Activated CD4-positive, alpha-beta T cell treated with anti-CD3 and anti-CD28 coated beads, Interleukin-2, amount 10 ng/mL, durations not matched to agents 7 days and 5 days (primary cell): Measurements from ENCODE around the gene DRAP1. TPM values are rescaled to one million over a fixed set of nuclear protein-coding genes. Genes with fewer than 3 reads are reported as not detected.
A peak's percentile ranks its signal among the peaks of the same experiment; 100 is the strongest.

Experiments used
- CTCF ChIA-PET: fragments of 350-600 bp; sonication (Branson Sonifier 250); formaldehyde crosslinking; loops from one replicate; lab custom pipeline; 2021; ENCODE audit warnings: antibody characterized with exemption; lab: Charles Lee
- POLR2A ChIA-PET: fragments of 350-600 bp; sonication (Branson Sonifier 250); formaldehyde crosslinking; loops from one replicate; lab custom pipeline; 2021; ENCODE audit warnings: antibody characterized with exemption; lab: Charles Lee
- DNase-seq: peaks from one replicate; pipeline ENCODE4 v3.0.0-alpha.2; 2020
- H3K27ac Mint-ChIP-seq: one replicate; pipeline ENCODE4 v1.8.0; 2021; ENCODE audit warnings: mild to moderate bottlenecking, moderate library complexity, mixed read lengths
- H3K27me3 Mint-ChIP-seq: one replicate; pipeline ENCODE4 v1.8.0; 2021; ENCODE audit warnings: mixed read lengths
- H3K36me3 Mint-ChIP-seq: one replicate; pipeline ENCODE4 v1.8.0; 2021; ENCODE audit warnings: low read depth, mixed read lengths
- H3K4me1 Mint-ChIP-seq: one replicate; pipeline ENCODE4 v1.8.0; 2021; ENCODE audit warnings: mixed read lengths
- H3K4me3 Mint-ChIP-seq: one replicate; pipeline ENCODE4 v1.8.0; 2021; ENCODE audit warnings: mild to moderate bottlenecking, moderate library complexity, mixed read lengths
- H3K9me3 Mint-ChIP-seq: one replicate; pipeline ENCODE4 v1.8.0; 2021; ENCODE audit warnings: mixed read lengths
- total RNA-seq, 2 experiments: library from RNA; stranded (reverse); gene quantifications; one replicate each; pipeline ENCODE4 v1.2.3, GENCODE V29; 2021

Gene DRAP1
- total RNA-seq, 2 experiments from 2014 or later = 190 to 218 TPM

DNA sequence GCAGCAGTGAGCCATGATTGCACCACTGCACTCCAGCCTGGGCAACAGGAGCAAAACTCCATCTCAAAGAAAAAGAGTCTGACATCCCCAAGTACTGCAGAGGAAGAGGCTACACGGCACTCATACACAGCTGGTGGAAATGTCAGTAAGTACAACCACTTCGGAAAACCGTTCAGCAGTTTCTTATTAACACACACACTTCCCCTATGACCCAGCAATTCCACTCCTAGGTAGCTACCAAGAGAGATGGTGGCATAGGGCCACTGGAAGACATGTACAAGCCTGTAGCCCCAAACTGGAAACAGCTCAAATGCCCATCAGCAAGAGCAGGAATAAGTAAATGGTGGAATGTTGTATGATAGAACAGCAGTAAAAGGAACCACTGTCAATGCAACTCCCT lies 3.3 kb downstream of the DRAP1 start:
- ChIA-PET CTCF (interaction anchor here (0.8 to 2.9 kb wide), 7 partner anchors 10 to 63 kb away, joined by 3 to 11 read pairs (median 5); partner anchors contain the start of genes CCDC85B and FIBP), POLR2A (no interaction called here)
- Mint-ChIP-seq H3K4me3 (peak overlapping the region; percentile 35), H3K4me1 (peaks cover 47% of the 10 kb centered on the region), H3K36me3 (peaks cover 32% of the 10 kb centered on the region), H3K9me3 (no peaks in the 10 kb centered on the region), H3K27ac (peak overlapping the region; percentile 62), H3K27me3 (no peaks in the 10 kb centered on the region)
- DNase-seq = no peak

- peak overlapping the region; percentile 19 for H3K27ac Mint-ChIP-seq
- H3K4me3 Mint-ChIP-seq = no peak overlapping the region
- peaks cover 58% of the 10 kb centered on the region for H3K4me1 Mint-ChIP-seq
- peaks cover 29% of the 10 kb centered on the region for H3K36me3 Mint-ChIP-seq
- CTCF ChIA-PET = interaction anchor here (1.7 kb wide), 1 partner anchor 37 kb away, joined by 3 read pairs; the partner anchor contains the start of gene FIBP
- H3K27me3 Mint-ChIP-seq = no peaks in the 10 kb centered on the region
- DNase-seq = no peak
- no peaks in the 10 kb centered on the region for H3K9me3 Mint-ChIP-seq
- POLR2A ChIA-PET = no interaction called here
Measured at GRCh38 chr11:65925397-65925796, 6.2 kb downstream of the DRAP1 start.

DNA sequence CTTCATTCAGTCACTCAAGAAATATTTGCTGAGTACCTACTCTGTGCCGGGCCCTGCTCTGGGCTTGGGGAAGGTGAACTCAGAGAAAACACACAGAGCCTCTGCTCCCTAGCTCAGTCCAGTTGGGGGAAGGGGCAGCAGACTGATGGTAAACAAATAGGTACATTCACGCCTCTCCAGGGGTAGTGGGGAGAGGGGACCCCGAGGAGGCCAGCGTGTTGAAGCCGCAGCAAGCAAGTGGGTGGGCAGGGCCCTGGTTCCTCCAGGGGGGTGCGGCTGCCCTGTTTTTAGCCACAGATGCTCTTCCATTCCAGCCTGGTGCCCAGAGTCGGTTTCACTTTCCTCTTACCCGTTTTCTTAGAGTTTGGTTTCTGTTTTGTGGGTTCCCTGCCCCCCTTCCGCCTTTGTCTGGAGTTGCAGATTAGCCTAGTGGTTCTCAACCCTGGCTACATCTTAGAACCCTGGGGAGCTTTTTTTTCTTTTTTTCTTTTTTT lies 8.7 kb downstream of the DRAP1 start:
- Mint-ChIP-seq H3K4me1 (peaks cover 63% of the 10 kb centered on the region), H3K27me3 (no peaks in the 10 kb centered on the region), H3K27ac (peak overlapping the region; percentile 99), H3K36me3 (peaks cover 16% of the 10 kb centered on the region), H3K4me3 (peak overlapping the region; percentile 55), H3K9me3 (no peaks in the 10 kb centered on the region)
- DNase-seq = peak; percentile 93
- ChIA-PET POLR2A (interaction anchor here (0.5 kb wide), 1 partner anchor 34 kb away, joined by 6 read pairs; no protein-coding TSS in a partner anchor), CTCF (interaction anchor here (0.6 to 11.6 kb wide), 7 partner anchors 12 to 78 kb away, joined by 3 to 64 read pairs (median 3); partner anchors contain the start of genes CCDC85B, FIBP and MUS81)

GRCh38 chr11:65928667-65929066 lies 9.4 kb downstream of the DRAP1 start:
- peaks cover 10% of the 10 kb centered on the region for H3K36me3 Mint-ChIP-seq
- H3K27me3 Mint-ChIP-seq = no peaks in the 10 kb centered on the region
- CTCF ChIA-PET = interaction anchor here (0.7 to 11.6 kb wide), 6 partner anchors 14 to 69 kb away, joined by 3 to 64 read pairs (median 3); partner anchors contain the start of genes CCDC85B, FIBP and MUS81
- no peaks in the 10 kb centered on the region for H3K9me3 Mint-ChIP-seq
- POLR2A ChIA-PET = no interaction called here
- H3K4me1 Mint-ChIP-seq = peaks cover 59% of the 10 kb centered on the region
- peak overlapping the region; percentile 99 for H3K27ac Mint-ChIP-seq
- no peak for DNase-seq
- H3K4me3 Mint-ChIP-seq = peak overlapping the region; percentile 55

DNA sequence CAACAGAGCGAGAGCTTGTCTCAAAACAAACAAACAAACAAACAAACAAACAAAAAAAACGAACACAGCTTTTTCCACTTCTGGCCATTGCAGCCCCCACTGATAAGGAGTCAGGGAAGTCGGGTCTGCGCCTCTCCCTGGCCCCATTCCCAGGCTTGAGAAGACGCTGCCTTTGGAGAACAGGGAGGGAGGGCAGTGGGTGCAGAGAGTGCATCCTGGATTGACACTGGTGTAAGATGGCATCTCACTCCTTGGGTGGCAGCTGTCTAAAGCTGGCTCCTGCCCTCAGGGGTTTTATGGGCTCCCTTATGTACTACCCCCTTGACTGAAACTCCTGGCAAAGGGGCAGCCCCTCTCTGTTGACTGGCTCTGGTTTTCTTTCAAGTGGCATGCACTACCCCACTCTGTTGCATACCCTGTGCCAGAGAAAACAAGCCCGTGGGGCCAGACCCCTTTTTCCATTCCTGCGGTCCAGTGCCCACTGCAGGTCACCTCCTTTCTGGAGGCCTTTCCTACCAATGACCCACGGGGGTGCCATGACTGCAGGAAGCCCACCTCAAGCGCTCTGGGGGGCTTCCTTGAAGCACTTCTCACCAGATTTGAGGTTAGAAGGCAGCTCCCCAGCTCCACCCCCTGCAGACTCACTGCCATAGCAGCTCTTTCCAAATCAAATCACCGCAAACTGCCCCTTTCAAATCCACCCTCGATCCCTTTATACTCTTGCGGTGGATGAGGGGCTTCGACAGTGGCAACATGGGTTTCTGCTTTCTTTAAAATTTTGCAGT lies 12.7 kb downstream of the DRAP1 start:
- peaks cover 52% of the 10 kb centered on the region for H3K4me1 Mint-ChIP-seq
- H3K9me3 Mint-ChIP-seq = no peaks in the 10 kb centered on the region
- no peak overlapping the region for H3K4me3 Mint-ChIP-seq
- H3K36me3 Mint-ChIP-seq = peaks cover 8% of the 10 kb centered on the region
- CTCF ChIA-PET = interaction anchor here (0.5 to 11.6 kb wide), 5 partner anchors 14 to 57 kb away, joined by 3 to 64 read pairs (median 3); partner anchors contain the start of genes CCDC85B and FIBP
- POLR2A ChIA-PET = no interaction called here
- no peaks in the 10 kb centered on the region for H3K27me3 Mint-ChIP-seq
- peak overlapping the region; percentile 80 for H3K27ac Mint-ChIP-seq
- DNase-seq = no peak

GRCh38 chr11:65932558-65932919 lies 13.3 kb downstream of the DRAP1 start:
- Mint-ChIP-seq H3K4me1 (peaks cover 46% of the 10 kb centered on the region), H3K36me3 (peaks cover 5% of the 10 kb centered on the region), H3K4me3 (no peak overlapping the region), H3K9me3 (no peaks in the 10 kb centered on the region), H3K27me3 (no peaks in the 10 kb centered on the region), H3K27ac (no peak overlapping the region)
- ChIA-PET CTCF (interaction anchor here (0.5 to 11.6 kb wide), 6 partner anchors 10 to 56 kb away, joined by 3 to 64 read pairs (median 3); partner anchors contain the start of genes CCDC85B and FIBP), POLR2A (no interaction called here)
- no peak for DNase-seq

DNA sequence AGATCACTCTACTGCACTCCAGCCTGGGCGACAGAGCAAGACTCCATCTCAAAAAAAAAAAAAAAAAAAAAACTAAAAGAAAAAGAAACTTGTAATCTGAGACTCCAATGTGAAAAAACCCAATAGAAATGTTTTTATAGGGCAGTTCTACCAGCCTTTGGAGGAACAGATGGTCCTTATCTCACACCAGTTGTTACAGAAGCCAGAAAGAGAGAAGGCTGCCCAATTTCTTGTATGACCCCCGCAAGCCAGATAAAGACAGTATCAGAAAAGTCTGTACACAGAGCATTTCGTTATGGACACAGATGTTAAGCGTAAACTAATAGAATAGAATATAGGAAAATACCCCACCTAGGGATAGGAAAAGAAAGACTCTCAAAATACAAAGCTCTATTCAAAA lies 14.8 kb downstream of the DRAP1 start:
- peaks cover 2% of the 10 kb centered on the region for H3K27me3 Mint-ChIP-seq
- no peaks in the 10 kb centered on the region for H3K9me3 Mint-ChIP-seq
- no peak overlapping the region for H3K4me3 Mint-ChIP-seq
- peaks cover 32% of the 10 kb centered on the region for H3K4me1 Mint-ChIP-seq
- POLR2A ChIA-PET = no interaction called here
- H3K36me3 Mint-ChIP-seq = peaks cover 2% of the 10 kb centered on the region
- H3K27ac Mint-ChIP-seq = no peak overlapping the region
- CTCF ChIA-PET = interaction anchor here (1.2 to 11.6 kb wide), 2 partner anchors 21 to 47 kb away, joined by 3 to 64 read pairs; partner anchors contain the start of genes CCDC85B and FIBP
- DNase-seq = no peak

DNA sequence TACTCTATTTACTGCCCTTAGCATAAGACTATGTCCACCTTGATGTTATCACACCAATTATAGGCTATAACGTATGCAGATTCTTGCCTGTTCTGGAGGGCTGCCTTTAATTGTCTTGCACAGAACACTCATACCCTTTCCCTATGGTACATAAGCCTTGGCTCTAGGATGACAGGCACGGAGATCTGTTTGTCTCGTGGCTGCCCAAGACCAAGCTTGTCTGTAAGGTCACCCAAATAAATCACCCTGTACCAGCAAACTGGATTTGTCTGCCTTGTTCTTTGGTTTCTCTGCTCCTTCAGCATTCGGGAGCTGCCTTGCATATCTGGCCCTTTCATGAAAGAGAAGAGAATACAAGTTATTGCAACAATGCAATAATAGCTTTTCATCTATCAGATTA lies 18.5 kb downstream of the DRAP1 start:
- ChIA-PET POLR2A (no interaction called here), CTCF (interaction anchor here (11.6 kb wide), 1 partner anchor 50 kb away, joined by 64 read pairs; the partner anchor contains the start of genes CCDC85B and FIBP)
- H3K4me1 Mint-ChIP-seq = peaks cover 5% of the 10 kb centered on the region
- H3K9me3 Mint-ChIP-seq = no peaks in the 10 kb centered on the region
- peaks cover 7% of the 10 kb centered on the region for H3K27me3 Mint-ChIP-seq
- H3K36me3 Mint-ChIP-seq = no peaks in the 10 kb centered on the region
- no peak for DNase-seq
- no peak overlapping the region for H3K27ac Mint-ChIP-seq
- H3K4me3 Mint-ChIP-seq = no peak overlapping the region

DNA sequence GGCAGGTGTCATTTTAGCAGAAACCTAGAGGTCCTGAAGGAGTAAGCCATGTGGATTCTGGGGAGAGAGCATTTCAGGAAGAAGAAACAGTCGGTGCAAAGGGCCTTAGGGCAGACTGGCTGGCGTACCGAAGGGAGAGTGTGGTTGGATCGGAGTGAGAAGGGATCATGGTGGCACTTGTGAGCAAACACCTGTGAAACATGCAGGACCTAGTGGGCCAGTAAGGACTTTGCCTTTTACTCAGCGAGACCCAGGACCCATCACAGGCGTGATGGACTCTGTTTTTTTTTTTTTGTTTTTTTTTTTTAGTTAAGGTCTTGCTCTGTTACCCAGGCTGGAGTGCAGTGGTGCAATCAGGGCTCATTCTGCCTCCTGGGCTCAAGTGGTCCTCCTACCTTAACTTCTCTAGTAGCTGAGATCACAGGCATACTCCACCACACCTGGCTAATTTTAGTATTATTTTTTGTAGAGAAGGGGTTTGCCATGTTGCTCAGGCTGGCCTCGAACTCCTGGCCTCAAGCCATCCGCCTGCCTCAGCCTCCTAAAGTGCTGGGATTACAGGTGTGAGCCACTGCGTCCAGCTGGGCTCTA lies 22.6 kb downstream of the DRAP1 start:
- CTCF ChIA-PET = interaction anchor here (0.8 to 1.2 kb wide), 2 partner anchors 40 to 57 kb away, joined by 3 read pairs; no protein-coding TSS in a partner anchor
- Mint-ChIP-seq H3K4me1 (peaks cover 3% of the 10 kb centered on the region), H3K36me3 (no peaks in the 10 kb centered on the region), H3K27ac (peak overlapping the region; percentile 2), H3K27me3 (peaks cover 7% of the 10 kb centered on the region), H3K9me3 (no peaks in the 10 kb centered on the region), H3K4me3 (no peak overlapping the region)
- POLR2A ChIA-PET = no interaction called here
- DNase-seq = no peak

GRCh38 chr11:65942531-65942930 lies 23.3 kb downstream of the DRAP1 start:
- H3K4me3 Mint-ChIP-seq = no peak overlapping the region
- DNase-seq = no peak
- H3K4me1 Mint-ChIP-seq = peaks cover 3% of the 10 kb centered on the region
- H3K27me3 Mint-ChIP-seq = peaks cover 7% of the 10 kb centered on the region
- ChIA-PET CTCF (interaction anchor here (0.8 kb wide), 1 partner anchor 58 kb away, joined by 3 read pairs; no protein-coding TSS in a partner anchor), POLR2A (no interaction called here)
- no peaks in the 10 kb centered on the region for H3K36me3 Mint-ChIP-seq
- no peaks in the 10 kb centered on the region for H3K9me3 Mint-ChIP-seq
- no peak overlapping the region for H3K27ac Mint-ChIP-seq

DNA sequence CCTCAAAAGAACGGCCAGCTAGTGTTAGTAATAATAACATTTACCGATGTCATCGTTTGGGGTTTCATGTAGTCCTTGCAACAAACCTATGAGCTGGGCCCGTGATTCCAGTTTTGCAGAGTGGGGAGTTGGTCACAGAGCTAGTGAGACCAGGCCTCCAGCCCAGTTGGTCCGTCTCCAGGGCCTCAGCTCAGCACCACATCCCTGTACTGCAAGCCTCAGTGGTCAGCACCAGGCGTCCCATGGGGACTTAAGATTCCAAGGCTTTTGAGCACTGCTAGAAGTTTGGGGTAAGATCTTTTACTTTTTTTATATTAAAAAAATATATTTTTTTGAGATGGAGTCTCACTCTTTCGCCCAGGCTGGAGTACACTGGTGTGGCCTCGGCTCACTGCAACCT lies 25.0 kb downstream of the DRAP1 start:
- Mint-ChIP-seq H3K27me3 (peaks cover 10% of the 10 kb centered on the region), H3K4me1 (peaks cover 3% of the 10 kb centered on the region), H3K9me3 (no peaks in the 10 kb centered on the region), H3K27ac (no peak overlapping the region), H3K36me3 (no peaks in the 10 kb centered on the region), H3K4me3 (no peak overlapping the region)
- DNase-seq = no peak
- ChIA-PET CTCF (interaction anchor here (0.7 to 1.6 kb wide), 5 partner anchors 15 to 65 kb away, joined by 3 to 5 read pairs (median 3); partner anchors contain the start of gene CCDC85B), POLR2A (no interaction called here)

DNA sequence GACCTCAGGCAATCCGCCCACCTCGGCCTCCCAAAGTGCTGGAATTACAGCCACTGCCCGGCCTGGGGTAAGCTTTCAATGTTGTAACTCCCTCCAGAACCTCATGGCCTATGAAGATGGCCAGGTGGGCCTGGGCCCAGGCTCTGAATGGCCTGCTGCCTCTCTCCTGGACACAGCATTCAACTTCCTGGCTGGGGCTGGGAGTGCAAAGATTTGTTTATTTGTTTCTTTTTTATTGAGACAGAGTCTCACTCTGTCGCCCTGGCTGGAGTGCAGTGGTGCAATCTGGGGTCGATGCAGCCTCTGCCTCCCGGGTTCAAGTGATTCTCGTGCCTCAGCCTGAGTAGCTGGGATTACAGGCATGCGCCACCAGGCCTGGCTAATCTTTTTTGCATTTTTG lies 25.5 kb downstream of the DRAP1 start:
- DNase-seq = no peak
- H3K9me3 Mint-ChIP-seq = no peaks in the 10 kb centered on the region
- ChIA-PET POLR2A (no interaction called here), CTCF (interaction anchor here (0.7 to 1.6 kb wide), 4 partner anchors 13 to 64 kb away, joined by 3 to 5 read pairs (median 3); partner anchors contain the start of gene CCDC85B)
- H3K27me3 Mint-ChIP-seq = peaks cover 10% of the 10 kb centered on the region
- H3K4me1 Mint-ChIP-seq = peaks cover 3% of the 10 kb centered on the region
- H3K27ac Mint-ChIP-seq = no peak overlapping the region
- no peak overlapping the region for H3K4me3 Mint-ChIP-seq
- no peaks in the 10 kb centered on the region for H3K36me3 Mint-ChIP-seq
